ENCODE results near the gene ZNF57. TPM values are rescaled to one million over a fixed set of nuclear protein-coding genes. Genes with fewer than 3 reads are reported as not detected.

Gene ZNF57
- total RNA-seq, 2 donors from 2014 or later: 4.3 to 5.0 TPM

DNA sequence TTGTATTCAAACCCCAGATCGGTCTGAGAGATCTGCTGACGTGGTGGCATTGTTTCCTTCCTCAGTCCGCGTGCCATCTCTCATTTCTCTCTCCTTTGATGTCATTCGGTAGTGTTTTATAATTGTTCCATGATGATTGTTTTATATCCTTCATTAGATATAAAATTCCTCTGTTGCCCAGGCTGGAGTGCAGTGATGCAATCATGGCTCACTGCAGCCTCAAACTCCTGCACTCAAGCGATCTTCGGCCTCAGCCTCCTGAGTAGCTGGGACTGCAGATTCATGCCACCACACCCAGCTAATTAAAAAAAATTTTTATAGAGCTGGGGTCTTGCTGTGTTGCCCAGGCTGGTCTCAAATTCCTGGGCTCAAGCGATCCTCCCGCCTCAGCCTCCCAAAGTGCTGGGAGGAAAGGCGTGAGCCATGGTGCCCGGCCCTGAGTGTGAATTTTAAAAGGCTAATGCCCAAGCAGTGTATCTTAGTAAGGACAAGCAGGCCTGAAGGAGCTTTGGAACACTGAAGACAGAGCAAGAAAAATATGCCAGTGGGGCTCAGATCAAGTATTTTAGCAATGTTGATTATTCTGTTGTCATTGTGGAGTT lies 5.3 kb downstream of the ZNF57 start:
- H3K9ac ChIP-seq (ENCODE audit: extremely low read depth, low read length, poor library complexity, severe bottlenecking): no peak overlapping the region
- H3K9me3 ChIP-seq (ENCODE audit: control insufficient read depth, low read length): no peaks in the 10 kb centered on the region
- TF ChIP-seq, protein P1, sequence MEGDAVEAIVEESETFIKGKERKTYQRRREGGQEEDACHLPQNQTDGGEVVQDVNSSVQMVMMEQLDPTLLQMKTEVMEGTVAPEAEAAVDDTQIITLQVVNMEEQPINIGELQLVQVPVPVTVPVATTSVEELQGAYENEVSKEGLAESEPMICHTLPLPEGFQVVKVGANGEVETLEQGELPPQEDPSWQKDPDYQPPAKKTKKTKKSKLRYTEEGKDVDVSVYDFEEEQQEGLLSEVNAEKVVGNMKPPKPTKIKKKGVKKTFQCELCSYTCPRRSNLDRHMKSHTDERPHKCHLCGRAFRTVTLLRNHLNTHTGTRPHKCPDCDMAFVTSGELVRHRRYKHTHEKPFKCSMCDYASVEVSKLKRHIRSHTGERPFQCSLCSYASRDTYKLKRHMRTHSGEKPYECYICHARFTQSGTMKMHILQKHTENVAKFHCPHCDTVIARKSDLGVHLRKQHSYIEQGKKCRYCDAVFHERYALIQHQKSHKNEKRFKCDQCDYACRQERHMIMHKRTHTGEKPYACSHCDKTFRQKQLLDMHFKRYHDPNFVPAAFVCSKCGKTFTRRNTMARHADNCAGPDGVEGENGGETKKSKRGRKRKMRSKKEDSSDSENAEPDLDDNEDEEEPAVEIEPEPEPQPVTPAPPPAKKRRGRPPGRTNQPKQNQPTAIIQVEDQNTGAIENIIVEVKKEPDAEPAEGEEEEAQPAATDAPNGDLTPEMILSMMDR (conservative IDR thresholded peaks at IDR 0.05): no peak
- H3K4me3 ChIP-seq (ENCODE audit: low read length): no peak overlapping the region
- H3K27me3 ChIP-seq (ENCODE audit: control insufficient read depth, insufficient read depth, low read length, poor library complexity, severe bottlenecking): no peaks in the 10 kb centered on the region
- Mint-ChIP-seq H3K36me3 (ENCODE audit: low read depth) (peaks cover 22% of the 10 kb centered on the region), H3K9me3 (peaks cover 13% of the 10 kb centered on the region), H3K4me3 (no peak overlapping the region), H3K27me3 (ENCODE audit: insufficient read depth) (no peaks in the 10 kb centered on the region), H3K27ac (no peak overlapping the region), H3K4me1 (no peaks in the 10 kb centered on the region)
- no peaks in the 10 kb centered on the region for H3K36me3 ChIP-seq (ENCODE audit: control insufficient read depth, insufficient read depth, low read length)
- no peak for DNase-seq
- no peaks in the 10 kb centered on the region for H3K4me1 ChIP-seq (ENCODE audit: control insufficient read depth, insufficient read depth, low read length)
- no peak overlapping the region for H3K27ac ChIP-seq (ENCODE audit: low read depth, low read length)
- 87 to 94% methylated on average over 4 to 10 of the region's 11 CpGs for WGBS, 2 experiments (ENCODE audit: insufficient coverage in 1 of 2, insufficient read length in 1 of 2)

DNA sequence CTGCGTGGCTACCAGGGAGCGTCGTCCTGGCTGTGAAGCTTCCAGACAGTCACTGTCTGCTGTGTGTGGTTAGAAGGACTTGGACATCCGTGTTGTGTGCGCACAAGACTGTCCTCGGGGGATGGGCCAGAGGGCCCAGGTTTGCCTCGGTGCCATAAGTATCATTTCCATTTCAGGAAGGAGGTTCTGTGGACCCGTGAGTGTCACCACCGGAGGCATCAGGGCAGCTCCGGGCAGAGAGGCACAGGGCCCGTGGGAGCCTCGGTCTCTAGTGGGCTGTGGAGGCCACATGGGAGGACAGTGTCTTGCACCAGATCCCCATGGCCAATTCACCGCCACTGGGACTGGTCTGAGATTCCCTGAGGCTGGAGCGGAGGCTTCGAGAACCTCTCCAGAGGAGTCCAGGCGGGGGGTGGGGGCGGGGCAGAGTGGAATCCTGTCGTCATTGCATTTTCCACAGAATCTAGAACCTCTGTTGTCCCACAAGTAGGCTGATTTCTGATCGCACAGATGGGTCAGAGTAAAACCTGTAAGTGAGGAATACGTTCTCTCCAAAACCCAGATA lies 6.0 kb downstream of the ZNF57 start:
- TF ChIP-seq, protein P1 (conservative IDR thresholded peaks at IDR 0.05): no peak
- Mint-ChIP-seq H3K36me3 (ENCODE audit: low read depth) (peaks cover 25% of the 10 kb centered on the region), H3K27me3 (ENCODE audit: insufficient read depth) (no peaks in the 10 kb centered on the region), H3K27ac (no peak overlapping the region), H3K4me3 (no peak overlapping the region), H3K9me3 (peaks cover 20% of the 10 kb centered on the region), H3K4me1 (no peaks in the 10 kb centered on the region)
- H3K27me3 ChIP-seq (ENCODE audit: control insufficient read depth, insufficient read depth, low read length, poor library complexity, severe bottlenecking): no peaks in the 10 kb centered on the region
- WGBS, 2 experiments (ENCODE audit: insufficient coverage in 1 of 2, insufficient read length in 1 of 2): 94 to 98% methylated on average over 16 to 20 of the region's 20 CpGs
- no peaks in the 10 kb centered on the region for H3K4me1 ChIP-seq (ENCODE audit: control insufficient read depth, insufficient read depth, low read length)
- peaks cover 6% of the 10 kb centered on the region for H3K9me3 ChIP-seq (ENCODE audit: control insufficient read depth, low read length)
- H3K36me3 ChIP-seq (ENCODE audit: control insufficient read depth, insufficient read depth, low read length): no peaks in the 10 kb centered on the region
- no peak for DNase-seq
- H3K9ac ChIP-seq (ENCODE audit: extremely low read depth, low read length, poor library complexity, severe bottlenecking): no peak overlapping the region
- no peak overlapping the region for H3K27ac ChIP-seq (ENCODE audit: low read depth, low read length)
- H3K4me3 ChIP-seq (ENCODE audit: low read length): no peak overlapping the region

DNA sequence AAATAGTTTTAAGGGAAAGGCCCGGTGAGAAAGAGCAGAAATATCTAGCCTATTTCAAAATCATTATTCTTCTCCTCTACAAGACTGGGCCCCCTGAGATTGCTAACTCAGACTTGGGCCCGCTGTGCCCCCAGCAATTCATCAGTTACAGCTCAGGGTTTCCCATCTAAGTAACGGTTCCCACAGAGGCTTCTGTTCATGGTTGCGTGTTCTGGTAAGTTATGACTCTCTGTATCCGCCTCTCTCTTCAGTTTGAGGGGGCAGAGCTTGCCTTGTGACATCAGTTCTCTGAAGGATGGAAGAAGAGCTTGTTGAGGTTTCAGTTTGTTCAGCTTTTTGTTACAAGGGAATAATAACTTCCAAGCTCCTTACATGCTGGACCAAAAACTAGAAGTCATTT lies 11.6 kb downstream of the ZNF57 start:
- TF ChIP-seq, protein P1 (conservative IDR thresholded peaks at IDR 0.05): no peak
- no peak overlapping the region for H3K4me3 ChIP-seq (ENCODE audit: low read length)
- no peaks in the 10 kb centered on the region for H3K4me1 ChIP-seq (ENCODE audit: control insufficient read depth, insufficient read depth, low read length)
- peaks cover 23% of the 10 kb centered on the region for H3K36me3 ChIP-seq (ENCODE audit: control insufficient read depth, insufficient read depth, low read length)
- H3K27me3 ChIP-seq (ENCODE audit: control insufficient read depth, insufficient read depth, low read length, poor library complexity, severe bottlenecking): no peaks in the 10 kb centered on the region
- 93 to 98% methylated on average over 5 of the region's 5 CpGs for WGBS, 2 experiments (ENCODE audit: insufficient coverage in 1 of 2, insufficient read length in 1 of 2)
- peaks cover 74% of the 10 kb centered on the region for H3K9me3 Mint-ChIP-seq
- no peak for DNase-seq
- H3K27ac ChIP-seq (ENCODE audit: low read depth, low read length): no peak overlapping the region
- peaks cover 62% of the 10 kb centered on the region for H3K36me3 Mint-ChIP-seq (ENCODE audit: low read depth)
- H3K9me3 ChIP-seq (ENCODE audit: control insufficient read depth, low read length): peaks cover 36% of the 10 kb centered on the region
- H3K9ac ChIP-seq (ENCODE audit: extremely low read depth, low read length, poor library complexity, severe bottlenecking): no peak overlapping the region
- no peak overlapping the region for H3K4me3 Mint-ChIP-seq
- H3K4me1 Mint-ChIP-seq: no peaks in the 10 kb centered on the region
- no peaks in the 10 kb centered on the region for H3K27me3 Mint-ChIP-seq (ENCODE audit: insufficient read depth)
- H3K27ac Mint-ChIP-seq: no peak overlapping the region
